Hepatocyte (in vitro differentiated cells): ENCODE measurements around the gene NUDT3.

Experiments used
- EZH2 ChIP-seq: fragments of 200-600 bp; sonication (generic); IDR thresholded peaks from 2 replicates; pipeline ENCODE4 v1.6.1; 2016; ENCODE audit warnings: antibody characterized with exemption, mild to moderate bottlenecking, borderline replicate concordance
- TF ChIP-seq, protein P1 (sequence below): fragments of 200-600 bp; sonication (generic); IDR thresholded peaks from 2 replicates; pipeline ENCODE4 v1.5.1; 2016; ENCODE audit warnings: antibody characterized with exemption, mild to moderate bottlenecking; ENCODE audit not compliant: poor library complexity

DNA sequence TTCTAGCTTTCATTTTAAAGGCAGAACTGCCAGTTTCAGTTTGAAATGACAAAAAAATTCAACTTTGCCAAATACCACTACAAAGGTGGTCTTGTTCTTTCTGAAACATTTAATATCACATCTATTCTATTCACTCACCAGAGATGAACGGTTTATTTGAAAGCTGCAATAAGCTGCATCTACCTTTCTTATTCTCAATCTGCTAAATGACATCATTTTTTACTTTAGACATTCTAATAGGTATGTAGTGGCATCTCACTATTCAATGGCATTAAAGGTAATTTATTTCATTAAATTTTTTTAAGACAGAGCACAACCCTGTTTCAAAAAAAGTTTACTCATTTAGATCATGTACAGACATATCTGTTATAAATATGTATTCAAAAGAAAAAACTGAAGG, 77.2 kb downstream of the NUDT3 start:
- TF ChIP-seq, protein P1, sequence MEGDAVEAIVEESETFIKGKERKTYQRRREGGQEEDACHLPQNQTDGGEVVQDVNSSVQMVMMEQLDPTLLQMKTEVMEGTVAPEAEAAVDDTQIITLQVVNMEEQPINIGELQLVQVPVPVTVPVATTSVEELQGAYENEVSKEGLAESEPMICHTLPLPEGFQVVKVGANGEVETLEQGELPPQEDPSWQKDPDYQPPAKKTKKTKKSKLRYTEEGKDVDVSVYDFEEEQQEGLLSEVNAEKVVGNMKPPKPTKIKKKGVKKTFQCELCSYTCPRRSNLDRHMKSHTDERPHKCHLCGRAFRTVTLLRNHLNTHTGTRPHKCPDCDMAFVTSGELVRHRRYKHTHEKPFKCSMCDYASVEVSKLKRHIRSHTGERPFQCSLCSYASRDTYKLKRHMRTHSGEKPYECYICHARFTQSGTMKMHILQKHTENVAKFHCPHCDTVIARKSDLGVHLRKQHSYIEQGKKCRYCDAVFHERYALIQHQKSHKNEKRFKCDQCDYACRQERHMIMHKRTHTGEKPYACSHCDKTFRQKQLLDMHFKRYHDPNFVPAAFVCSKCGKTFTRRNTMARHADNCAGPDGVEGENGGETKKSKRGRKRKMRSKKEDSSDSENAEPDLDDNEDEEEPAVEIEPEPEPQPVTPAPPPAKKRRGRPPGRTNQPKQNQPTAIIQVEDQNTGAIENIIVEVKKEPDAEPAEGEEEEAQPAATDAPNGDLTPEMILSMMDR = no peak
- no peak for TF ChIP-seq EZH2
